ENCODE results near the gene DUSP12. TPM values are rescaled to one million over a fixed set of nuclear protein-coding genes. Genes with fewer than 3 reads are reported as not detected.

The DUSP12 gene
- total and polyA plus RNA-seq, 7 experiments from 2014 or later: 16.1 to 75.2 (median 29.0) TPM

- POLR2A ChIA-PET: interaction anchor here (0.9 to 5.3 kb wide), 14 partner anchors 10 to 1595 kb away, joined by 3 to 60 read pairs (median 5); partner anchors contain the start of genes DUSP12, NUF2 and PPOX
These were observed 22.9 kb upstream of the DUSP12 start for GRCh38 chr1:161726473-161727255.

GRCh38 chr1:161727256-161727924 is 22.2 kb upstream of the DUSP12 start:
- no peaks in the 10 kb centered on the region for H3K9me3 ChIP-seq (ENCODE audit: control insufficient read depth in 2 of 3, low read length in 3 of 3)
- intact Hi-C loops (cut with micrococcal nuclease): loop anchor here (1.0 to 10.0 kb wide), 12 partner anchors 11 to 1803 kb away; partner anchors contain the start of genes ATF6 (in 1 of the 2), TAGLN2 (in 1 of the 2) and TOMM40L (in 1 of the 2)
- no peaks in the 10 kb centered on the region for H3K36me3 ChIP-seq (ENCODE audit: control insufficient read depth in 2 of 3, insufficient read depth in 3 of 3, low read length in 3 of 3)
- H3K27ac Mint-ChIP-seq: peak overlapping the region; percentile 75 to 95 (median 93)
- peaks cover 0 to 2% (median 0%) of the 10 kb centered on the region in 11 donors for H3K9me3 Mint-ChIP-seq
- POLR2A ChIA-PET: interaction anchor here (0.9 to 5.3 kb wide), 9 partner anchors 10 to 1476 kb away, joined by 3 to 60 read pairs (median 9); partner anchors contain the start of genes DUSP12 and PPOX
- H3K4me1 Mint-ChIP-seq: peaks cover 25 to 47% (median 35%) of the 10 kb centered on the region in 7 donors
- peaks cover 11 to 16% of the 10 kb centered on the region in 2 donors for H3K4me1 ChIP-seq (ENCODE audit: control insufficient read depth in 2 of 2, insufficient read depth in 2 of 2, low read length in 2 of 2)
- peaks cover 0 to 76% (median 0%) of the 10 kb centered on the region in 5 donors for H3K27me3 Mint-ChIP-seq
- DNase-seq (peak in 8 of 9 donors; percentile 42 to 82 (median 76)), ATAC-seq (peak; percentile 54)
- no peaks in the 10 kb centered on the region for H3K27me3 ChIP-seq (ENCODE audit: control insufficient read depth in 2 of 2, insufficient read depth in 2 of 2, low read length in 2 of 2)
- peaks cover 0 to 3% (median 0%) of the 10 kb centered on the region in 5 donors for H3K36me3 Mint-ChIP-seq
- peak overlapping the region; percentile 59 for H3K27ac ChIP-seq (ENCODE audit: low read depth, low read length)
- H3K4me3 ChIP-seq (ENCODE audit: low read length): peak overlapping the region; percentile 93
- CTCF ChIA-PET: interaction anchor here (1.0 to 2.7 kb wide), 5 partner anchors 11 to 335 kb away, joined by 3 to 36 read pairs (median 3); partner anchors contain the start of genes DUSP12 and OLFML2B
- H3K4me3 Mint-ChIP-seq: peak overlapping the region; percentile 89 to 100 (median 99)

More at GRCh38 chr1:161726473-161727255, 22.9 kb upstream of the DUSP12 start:
- H3K27ac Mint-ChIP-seq: peak overlapping the region in 8 of 9 donors; percentile 38 to 94 (median 70)
- Histone ChIP-seq H3K9me3 (ENCODE audit: control insufficient read depth in 2 of 3, low read length in 3 of 3) (no peaks in the 10 kb centered on the region), H3K36me3 (ENCODE audit: control insufficient read depth in 2 of 3, insufficient read depth in 3 of 3, low read length in 3 of 3) (no peaks in the 10 kb centered on the region), H3K27me3 (ENCODE audit: control insufficient read depth in 2 of 2, insufficient read depth in 2 of 2, low read length in 2 of 2) (no peaks in the 10 kb centered on the region), H3K4me3 (ENCODE audit: low read length) (peak overlapping the region; percentile 93), H3K4me1 (ENCODE audit: control insufficient read depth in 2 of 2, insufficient read depth in 2 of 2, low read length in 2 of 2) (peaks cover 11 to 16% of the 10 kb centered on the region in 2 donors), H3K27ac (ENCODE audit: low read depth, low read length) (peak overlapping the region; percentile 59)
- peaks cover 28 to 52% (median 35%) of the 10 kb centered on the region in 7 donors for H3K4me1 Mint-ChIP-seq
- DNase-seq: peak; percentile 48 to 68 (median 64)
- peaks cover 0 to 76% (median 0%) of the 10 kb centered on the region in 5 donors for H3K27me3 Mint-ChIP-seq
- intact Hi-C loops (cut with micrococcal nuclease): loop anchor here (1.0 to 10.0 kb wide), 15 partner anchors 12 to 1802 kb away; partner anchors contain the start of genes ATF6 (in 2 of the 2), DUSP12 (in 2 of the 2), TAGLN2 (in 1 of the 2) and TOMM40L (in 1 of the 2)
- peaks cover 0 to 2% (median 0%) of the 10 kb centered on the region in 11 donors for H3K9me3 Mint-ChIP-seq
- CTCF ChIA-PET: interaction anchor here (0.7 to 2.7 kb wide), 8 partner anchors 12 to 336 kb away, joined by 3 to 36 read pairs (median 4); partner anchors contain the start of genes DUSP12 and OLFML2B
- H3K4me3 Mint-ChIP-seq: peak overlapping the region; percentile 89 to 100 (median 99)
- peak; percentile 73 for ATAC-seq
- H3K36me3 Mint-ChIP-seq: peaks cover 0 to 3% (median 0%) of the 10 kb centered on the region in 5 donors

- Mint-ChIP-seq H3K4me3 (peak overlapping the region in 4 of 10 donors; percentile 5 to 100 (median 99)), H3K9me3 (peaks cover 0 to 2% (median 0%) of the 10 kb centered on the region in 11 donors), H3K27me3 (peaks cover 0 to 72% (median 0%) of the 10 kb centered on the region in 5 donors), H3K36me3 (peaks cover 0 to 3% (median 0%) of the 10 kb centered on the region in 5 donors), H3K4me1 (peaks cover 21 to 47% (median 35%) of the 10 kb centered on the region in 7 donors), H3K27ac (peak overlapping the region in 1 of 9 donors; percentile 1)
- Histone ChIP-seq H3K27me3 (ENCODE audit: control insufficient read depth in 2 of 2, insufficient read depth in 2 of 2, low read length in 2 of 2) (no peaks in the 10 kb centered on the region), H3K27ac (ENCODE audit: low read depth, low read length) (no peak overlapping the region), H3K36me3 (ENCODE audit: control insufficient read depth in 2 of 3, insufficient read depth in 3 of 3, low read length in 3 of 3) (no peaks in the 10 kb centered on the region), H3K4me1 (ENCODE audit: control insufficient read depth in 2 of 2, insufficient read depth in 2 of 2, low read length in 2 of 2) (peaks cover 11 to 16% of the 10 kb centered on the region in 2 donors), H3K9me3 (ENCODE audit: control insufficient read depth in 2 of 3, low read length in 3 of 3) (no peaks in the 10 kb centered on the region), H3K4me3 (ENCODE audit: low read length) (no peak overlapping the region)
- DNase-seq: no peak
- ATAC-seq: no peak
- POLR2A ChIA-PET: interaction anchor here (0.7 to 5.3 kb wide), 4 partner anchors 9 to 336 kb away, joined by 3 to 60 read pairs (median 5); no protein-coding TSS in a partner anchor
- intact Hi-C loops (cut with micrococcal nuclease): loop anchor here (5.0 to 10.0 kb wide), 4 partner anchors 46 to 1804 kb away; partner anchors contain the start of genes TAGLN2 (in 1 of the 2) and TOMM40L (in 1 of the 2)
- CTCF ChIA-PET: interaction anchor here (0.7 to 1.4 kb wide), 2 partner anchors 9 to 241 kb away, joined by 7 to 9 read pairs; no protein-coding TSS in a partner anchor
These were observed 21.0 kb upstream of the DUSP12 start for GRCh38 chr1:161728376-161729226.

- no peaks in the 10 kb centered on the region for H3K27me3 ChIP-seq (ENCODE audit: control insufficient read depth in 2 of 2, insufficient read depth in 2 of 2, low read length in 2 of 2)
- peak in 1 of 9 donors; percentile 38 for DNase-seq
These were observed 19.5 kb upstream of the DUSP12 start for GRCh38 chr1:161730050-161730564.

GRCh38 chr1:161731241-161731640 is 18.3 kb upstream of the DUSP12 start:
- ATAC-seq: no peak
- Histone ChIP-seq H3K36me3 (ENCODE audit: control insufficient read depth in 2 of 3, insufficient read depth in 3 of 3, low read length in 3 of 3) (no peaks in the 10 kb centered on the region), H3K9me3 (ENCODE audit: control insufficient read depth in 2 of 3, low read length in 3 of 3) (no peaks in the 10 kb centered on the region), H3K4me1 (ENCODE audit: control insufficient read depth in 2 of 2, insufficient read depth in 2 of 2, low read length in 2 of 2) (peaks cover 11 to 16% of the 10 kb centered on the region in 2 donors), H3K27me3 (ENCODE audit: control insufficient read depth in 2 of 2, insufficient read depth in 2 of 2, low read length in 2 of 2) (no peaks in the 10 kb centered on the region), H3K27ac (ENCODE audit: low read depth, low read length) (no peak overlapping the region), H3K4me3 (ENCODE audit: low read length) (no peak overlapping the region)
- DNase-seq: no peak
- intact Hi-C loops (cut with micrococcal nuclease): no loop called here
- CTCF ChIA-PET: no interaction called here
- peaks cover 0 to 3% (median 0%) of the 10 kb centered on the region in 5 donors for H3K36me3 Mint-ChIP-seq
- no peak overlapping the region for H3K4me3 Mint-ChIP-seq
- H3K9me3 Mint-ChIP-seq: peaks cover 0 to 2% (median 0%) of the 10 kb centered on the region in 11 donors
- H3K4me1 Mint-ChIP-seq: peaks cover 18 to 33% (median 30%) of the 10 kb centered on the region in 7 donors
- POLR2A ChIA-PET: no interaction called here
- peaks cover 0 to 66% (median 5%) of the 10 kb centered on the region in 5 donors for H3K27me3 Mint-ChIP-seq
- peak overlapping the region in 1 of 9 donors; percentile 32 for H3K27ac Mint-ChIP-seq

More at GRCh38 chr1:161730050-161730564, 19.5 kb upstream of the DUSP12 start:
- POLR2A ChIA-PET: interaction anchor here (0.6 to 5.3 kb wide), 2 partner anchors 8 to 83 kb away, joined by 7 to 60 read pairs; no protein-coding TSS in a partner anchor
- peaks cover 0 to 2% (median 0%) of the 10 kb centered on the region in 11 donors for H3K9me3 Mint-ChIP-seq
- intact Hi-C loops (cut with micrococcal nuclease): no loop called here
- H3K4me1 ChIP-seq (ENCODE audit: control insufficient read depth in 2 of 2, insufficient read depth in 2 of 2, low read length in 2 of 2): peaks cover 11 to 16% of the 10 kb centered on the region in 2 donors
- ATAC-seq: no peak
- peak overlapping the region in 2 of 10 donors; percentile 6 to 33 for H3K4me3 Mint-ChIP-seq
- peaks cover 0 to 3% (median 0%) of the 10 kb centered on the region in 5 donors for H3K36me3 Mint-ChIP-seq
- H3K27ac Mint-ChIP-seq: peak overlapping the region in 1 of 9 donors; percentile 3
- H3K27me3 Mint-ChIP-seq: peaks cover 0 to 68% (median 0%) of the 10 kb centered on the region in 5 donors
- H3K4me3 ChIP-seq (ENCODE audit: low read length): no peak overlapping the region
- H3K27ac ChIP-seq (ENCODE audit: low read depth, low read length): no peak overlapping the region
- H3K4me1 Mint-ChIP-seq: peaks cover 21 to 43% (median 30%) of the 10 kb centered on the region in 7 donors
- H3K9me3 ChIP-seq (ENCODE audit: control insufficient read depth in 2 of 3, low read length in 3 of 3): no peaks in the 10 kb centered on the region
- CTCF ChIA-PET: no interaction called here
- H3K36me3 ChIP-seq (ENCODE audit: control insufficient read depth in 2 of 3, insufficient read depth in 3 of 3, low read length in 3 of 3): no peaks in the 10 kb centered on the region

Measured in naive thymus-derived CD4-positive, alpha-beta T cell (primary cell).